Activated CD4-positive, alpha-beta T cell treated with anti-CD3 and anti-CD28 coated beads, Interleukin-2, Interleukin-6, amounts not matched to agents 100 ng/mL and 50 ng/mL, durations not matched to agents 16 hours and 8 hours (primary cell): ENCODE results near the gene BPIFA1.

Experiments used
- DNase-seq: peaks from one replicate; pipeline ENCODE4 v3.0.0-alpha.2; 2020

Gene BPIFA1

GRCh38 chr20:33235696-33236095 lies at the start of gene BPIFA1:
Gene BPIFA1, plus strand, starts transcription at chr20:33235996. Its CDS starts 1,716 bp downstream, at chr20:33237712.
- no peak for DNase-seq

GRCh38 chr20:33187491-33187890 lies 48.3 kb upstream of the BPIFA1 start:
- no peak for DNase-seq

GRCh38 chr20:33188421-33188820 lies 47.4 kb upstream of the BPIFA1 start:
- DNase-seq, result no peak

DNA sequence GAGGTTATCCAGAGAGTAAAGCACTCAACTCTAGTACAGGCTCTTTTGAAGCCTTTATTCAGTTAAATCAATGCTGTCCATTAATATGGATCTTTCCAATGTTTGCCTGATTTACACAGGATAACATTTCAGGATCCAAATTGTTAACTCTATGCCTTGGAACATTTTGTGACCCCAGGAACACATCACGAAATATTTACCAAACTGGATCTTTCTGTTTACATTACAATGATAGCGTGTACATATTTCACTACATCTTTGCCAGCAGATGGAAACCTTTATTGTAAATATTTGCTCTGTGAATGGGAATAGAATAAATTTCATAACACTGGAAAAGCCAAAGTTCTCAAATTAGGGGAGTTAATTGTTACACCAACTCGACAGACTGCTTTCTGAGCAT lies 44.3 kb upstream of the BPIFA1 start:
- no peak for DNase-seq

DNA sequence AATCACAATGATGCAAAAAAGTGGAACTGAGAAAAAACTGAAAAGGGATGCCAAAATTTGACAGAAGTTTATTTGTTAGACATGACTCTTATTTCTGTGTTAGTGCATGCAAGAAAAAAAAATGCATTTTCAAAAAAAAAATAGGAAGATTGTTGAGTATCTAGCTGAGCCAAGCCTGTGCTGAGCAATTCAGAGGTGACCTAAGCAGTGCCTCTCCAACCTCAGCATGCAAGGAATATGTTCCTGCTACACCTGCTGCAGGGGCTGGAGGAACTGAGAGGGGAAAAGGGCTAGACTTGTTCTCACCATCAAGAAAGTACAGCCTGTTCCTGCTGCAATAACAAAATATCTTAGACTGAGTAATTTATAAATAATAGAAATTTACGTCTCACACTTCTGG lies 43.8 kb upstream of the BPIFA1 start:
- DNase-seq, result no peak

- DNase-seq, result no peak
These were observed 42.8 kb upstream of the BPIFA1 start for GRCh38 chr20:33192912-33193501.

GRCh38 chr20:33199026-33199425 lies 36.8 kb upstream of the BPIFA1 start:
- DNase-seq, result no peak

DNA sequence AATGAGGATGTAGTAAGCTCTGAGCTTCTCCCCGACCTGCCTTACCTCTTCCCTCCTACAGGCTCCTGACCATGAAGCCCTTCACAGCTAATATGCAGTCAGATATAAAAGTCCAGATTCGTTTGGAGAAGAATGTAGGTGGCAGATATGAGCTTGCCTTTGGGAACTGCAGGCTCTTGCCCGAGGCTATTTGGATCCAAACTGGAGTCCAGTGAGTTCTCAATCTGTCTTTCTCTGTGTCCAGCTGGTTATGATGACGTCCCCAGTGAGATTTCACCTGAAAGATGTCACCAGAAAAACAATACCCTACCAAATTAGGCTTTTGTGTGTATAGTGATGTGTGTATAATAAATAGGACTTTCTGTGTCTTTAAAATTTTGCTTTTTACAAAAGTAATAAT lies 33.3 kb upstream of the BPIFA1 start:
- DNase-seq, result no peak

DNA sequence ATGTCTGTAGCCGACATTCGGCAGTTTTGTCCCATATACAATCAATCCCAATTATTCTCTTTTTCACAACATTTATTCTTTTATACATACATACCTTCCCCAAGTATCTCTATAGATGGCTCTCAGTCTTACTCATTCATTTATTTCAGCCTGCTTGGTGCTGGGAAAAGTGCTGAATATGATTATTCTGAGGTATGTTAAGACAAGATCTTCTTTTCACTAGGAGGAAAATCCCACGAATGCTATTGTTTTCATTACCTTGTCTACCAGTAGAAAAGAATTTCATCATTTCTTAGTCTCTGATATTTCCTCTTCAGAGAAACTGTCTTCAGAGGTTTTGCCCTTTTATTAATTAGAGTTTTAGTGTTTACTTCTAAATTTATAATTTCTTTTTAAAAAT lies 32.4 kb upstream of the BPIFA1 start:
- DNase-seq, result no peak

DNA sequence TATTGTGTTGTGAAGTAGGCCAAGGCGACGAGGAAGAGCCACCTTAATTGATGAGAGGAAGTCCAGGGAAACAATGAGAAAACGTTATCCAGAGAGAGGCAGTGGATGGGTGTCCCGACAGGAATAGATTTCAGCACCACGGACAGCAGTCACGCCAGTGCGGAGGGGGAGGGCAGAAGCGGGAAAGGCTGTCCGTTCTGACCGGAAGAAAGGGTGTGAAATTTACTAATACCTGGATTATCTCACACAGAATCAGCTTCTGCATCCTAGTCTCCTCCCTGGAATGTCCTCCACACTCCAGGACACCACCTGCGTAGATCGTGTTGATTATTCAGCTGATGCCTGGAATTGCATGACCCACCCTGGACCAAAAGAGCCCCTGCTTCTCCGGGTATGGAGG lies 26.0 kb upstream of the BPIFA1 start:
- DNase-seq, result peak; percentile 54

DNA sequence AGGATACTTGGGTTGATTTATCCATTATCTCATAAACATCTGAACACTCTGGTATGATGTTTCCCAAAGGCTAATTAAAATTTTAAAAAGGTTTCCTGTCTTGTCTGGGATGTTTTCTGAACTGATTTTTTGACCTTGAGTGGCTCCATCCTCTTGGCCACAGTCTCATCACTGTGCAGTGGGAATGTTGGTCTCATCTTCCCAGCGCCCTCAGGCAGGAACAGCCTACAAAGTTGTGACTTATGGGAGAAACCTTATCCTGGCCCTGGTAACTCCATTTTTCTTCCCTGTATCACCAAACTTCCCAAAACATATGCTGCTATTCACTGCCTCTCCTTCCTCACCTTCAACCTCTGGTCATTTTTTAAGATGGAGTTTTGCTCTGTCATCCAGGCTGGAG lies 25.4 kb upstream of the BPIFA1 start:
- DNase-seq, result no peak

DNA sequence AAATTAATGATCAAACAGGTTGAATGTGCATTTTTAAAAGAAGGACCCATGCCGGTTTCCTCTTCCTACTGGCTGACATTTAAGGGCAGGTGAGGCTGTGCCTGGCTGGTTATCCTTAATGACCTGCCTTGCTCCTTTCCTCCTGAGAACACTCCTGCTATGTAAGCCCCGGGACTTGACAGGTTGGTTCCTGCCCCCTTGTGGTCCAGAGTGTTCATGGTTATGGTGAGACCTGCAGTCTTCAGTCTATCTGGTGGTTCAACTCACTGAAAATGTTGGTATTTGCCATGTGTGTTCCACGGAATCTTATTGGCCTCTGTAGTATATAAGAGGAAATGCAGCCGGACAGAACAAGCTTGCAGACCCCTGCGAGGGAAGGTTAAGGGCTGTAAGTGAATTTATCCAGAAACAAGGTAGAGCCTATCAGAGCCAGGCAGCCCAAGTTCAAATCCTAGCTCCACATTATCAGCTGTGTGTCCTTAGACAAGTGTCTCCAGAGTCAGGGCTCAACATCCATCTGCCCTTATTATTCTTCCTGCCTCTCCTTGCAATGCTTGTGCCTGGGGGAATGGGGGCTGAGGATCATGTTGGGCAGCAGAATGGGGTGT lies 23.9 kb upstream of the BPIFA1 start:
- DNase-seq, result peak; percentile 35

DNA sequence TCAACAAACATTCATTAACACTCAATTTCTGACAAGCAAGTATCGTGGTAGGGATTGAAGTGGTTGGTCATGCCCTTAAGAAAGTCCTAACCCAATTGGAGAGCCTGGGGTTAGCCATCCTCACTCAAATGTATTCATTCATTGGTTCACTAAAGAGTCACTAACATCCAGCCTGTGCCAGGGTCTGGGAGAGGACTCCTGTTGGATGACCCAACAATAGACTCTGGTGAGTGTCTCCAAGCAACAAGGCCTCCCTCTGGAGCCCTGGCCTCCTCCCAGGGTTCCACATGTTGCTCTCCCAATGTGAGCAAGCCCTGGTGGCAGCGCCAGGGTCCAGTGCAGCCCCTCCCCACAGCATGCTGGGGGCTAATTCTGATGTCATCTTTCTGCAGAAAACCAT lies 18.7 kb upstream of the BPIFA1 start, which contains the start of gene BPIFA3:
Gene BPIFA3, plus strand, starts transcription at position 301 of the 400 bp plus-strand sequence. CDS start 185 bp downstream, outside the sequence.
- no peak for DNase-seq

GRCh38 chr20:33224399-33224798 lies 11.4 kb upstream of the BPIFA1 start:
- no peak for DNase-seq

GRCh38 chr20:33229843-33230242 lies 6.0 kb upstream of the BPIFA1 start:
- DNase-seq, result peak; percentile 4

- no peak for DNase-seq
These were observed 4.6 kb upstream of the BPIFA1 start for GRCh38 chr20:33231237-33231636.

DNA sequence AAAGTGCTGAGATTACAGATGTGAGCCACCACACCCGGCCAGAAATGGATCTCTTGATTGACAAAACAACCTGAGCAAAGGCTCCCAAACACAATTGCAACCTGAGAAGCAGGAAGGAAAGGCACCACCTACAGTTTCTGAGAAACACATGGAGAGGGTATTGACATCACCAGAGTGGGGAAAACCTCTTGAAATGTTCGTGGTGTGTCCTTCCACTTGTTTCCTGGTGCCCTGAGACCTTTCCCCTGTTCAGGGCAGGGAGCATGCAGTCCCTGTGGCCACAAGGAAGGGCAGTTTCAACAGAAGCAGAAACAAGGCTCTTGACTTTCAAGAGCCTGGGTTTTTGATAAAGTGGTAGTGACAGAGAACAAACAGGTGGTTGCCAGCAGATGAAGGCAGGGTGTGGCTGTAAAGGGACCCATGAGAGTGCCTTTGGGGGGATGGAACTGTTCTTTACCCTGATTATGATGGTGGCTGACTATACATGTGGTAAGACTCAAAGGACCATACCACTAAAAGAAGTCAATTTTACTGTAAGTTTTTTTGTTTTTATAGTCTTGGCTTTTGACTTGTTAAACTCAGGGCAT lies 3.2 kb upstream of the BPIFA1 start:
- DNase-seq, result no peak

- no peak for DNase-seq
These were observed 2.5 kb upstream of the BPIFA1 start for GRCh38 chr20:33233129-33233774.

DNA sequence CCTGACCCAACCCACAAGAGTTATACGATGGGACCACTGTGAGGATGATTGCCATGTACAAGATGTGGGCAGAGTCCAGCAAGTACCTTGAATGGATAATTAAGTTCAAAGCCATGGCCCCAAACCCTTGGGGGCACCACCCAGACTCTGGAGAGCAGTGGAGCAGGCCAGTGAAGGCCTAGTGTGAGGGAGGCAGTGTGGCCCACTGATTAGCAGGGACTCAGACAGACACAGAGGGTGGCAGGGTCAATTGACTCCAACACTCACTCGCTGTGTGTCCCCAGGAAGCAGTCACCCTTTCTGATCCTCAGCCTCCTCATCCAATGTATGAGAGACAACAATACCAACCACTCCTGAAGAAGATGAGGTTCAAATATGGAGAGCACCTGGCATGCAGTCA lies 1.7 kb upstream of the BPIFA1 start:
- no peak for DNase-seq

- DNase-seq, result no peak
These were observed 555 bp downstream of the BPIFA1 start for GRCh38 chr20:33236351-33236750.

DNA sequence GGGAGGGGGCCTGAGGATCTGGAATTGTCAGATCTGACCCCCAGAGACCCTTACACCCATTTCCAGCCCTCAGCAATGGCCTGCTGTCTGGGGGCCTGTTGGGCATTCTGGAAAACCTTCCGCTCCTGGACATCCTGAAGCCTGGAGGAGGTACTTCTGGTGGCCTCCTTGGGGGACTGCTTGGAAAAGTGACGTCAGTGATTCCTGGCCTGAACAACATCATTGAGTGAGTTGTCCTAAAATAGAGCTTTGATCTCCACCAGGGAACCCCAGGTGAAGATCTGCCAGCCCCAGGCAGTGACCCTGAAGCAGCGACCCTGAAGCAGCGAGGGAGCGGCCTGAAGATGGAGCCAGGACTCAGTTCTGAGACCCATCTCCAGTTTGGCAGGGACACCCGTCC lies 2.2 kb downstream of the BPIFA1 start:
- no peak for DNase-seq

- DNase-seq, result no peak
These were observed 3.6 kb downstream of the BPIFA1 start for GRCh38 chr20:33239418-33239817.

GRCh38 chr20:33239979-33240736 lies 4.4 kb downstream of the BPIFA1 start:
- no peak for DNase-seq
